Measurements from ENCODE around the gene ABCC3.
A peak's percentile ranks its signal among the peaks of the same experiment; 100 is the strongest.

The ABCC3 gene

GRCh38 chr17:50634224-50634914 is at the start of gene ABCC3:
Gene ABCC3 (plus strand): TSS chr17:50634881. CDS start chr17:50634937, 56 bp downstream.
- FAIRE-seq (peak; percentile 44), DNase-seq (ENCODE audit: insufficient read length, low spot score) (peak; percentile 65)

- peak; percentile 28 for FAIRE-seq
These were observed 49.3 kb upstream of the ABCC3 start for GRCh38 chr17:50585346-50585745.

GRCh38 chr17:50585891-50586290 is 48.8 kb upstream of the ABCC3 start:
- no peak for DNase-seq (ENCODE audit: insufficient read length, low spot score)
- FAIRE-seq: no peak

More at GRCh38 chr17:50585346-50585745, 49.3 kb upstream of the ABCC3 start:
- no peak for DNase-seq (ENCODE audit: insufficient read length, low spot score)

- FAIRE-seq (no peak), DNase-seq (ENCODE audit: insufficient read length, low spot score) (no peak)
These were observed 48.0 kb upstream of the ABCC3 start for GRCh38 chr17:50586421-50587247.

GRCh38 chr17:50587571-50587970 is 47.1 kb upstream of the ABCC3 start:
- FAIRE-seq (no peak), DNase-seq (ENCODE audit: insufficient read length, low spot score) (no peak)

GRCh38 chr17:50588391-50589049 is 46.2 kb upstream of the ABCC3 start:
- DNase-seq (ENCODE audit: insufficient read length, low spot score) (no peak), FAIRE-seq (peak; percentile 75)

- FAIRE-seq: no peak
- DNase-seq (ENCODE audit: insufficient read length, low spot score): no peak
These were observed 45.5 kb upstream of the ABCC3 start for GRCh38 chr17:50589095-50589705.

GRCh38 chr17:50590946-50591737 is 43.5 kb upstream of the ABCC3 start:
- DNase-seq (ENCODE audit: insufficient read length, low spot score) (no peak), FAIRE-seq (peak; percentile 40)

GRCh38 chr17:50593321-50593720 is 41.4 kb upstream of the ABCC3 start:
- FAIRE-seq (peak; percentile 33), DNase-seq (ENCODE audit: insufficient read length, low spot score) (no peak)

- DNase-seq (ENCODE audit: insufficient read length, low spot score) (no peak), FAIRE-seq (no peak)
These were observed 40.4 kb upstream of the ABCC3 start for GRCh38 chr17:50594128-50594823.

GRCh38 chr17:50594892-50595291 is 39.8 kb upstream of the ABCC3 start:
- peak; percentile 93 for FAIRE-seq

GRCh38 chr17:50596191-50597037 is 38.3 kb upstream of the ABCC3 start:
- peak; percentile 52 for FAIRE-seq
- no peak for DNase-seq (ENCODE audit: insufficient read length, low spot score)

More at GRCh38 chr17:50594892-50595291, 39.8 kb upstream of the ABCC3 start:
- DNase-seq (ENCODE audit: insufficient read length, low spot score): no peak

- DNase-seq (ENCODE audit: insufficient read length, low spot score) (no peak), FAIRE-seq (peak; percentile 36)
These were observed 36.2 kb upstream of the ABCC3 start for GRCh38 chr17:50598487-50598886.

GRCh38 chr17:50599606-50600005 is 35.1 kb upstream of the ABCC3 start:
- no peak for DNase-seq (ENCODE audit: insufficient read length, low spot score)
- FAIRE-seq: no peak

- FAIRE-seq (no peak), DNase-seq (ENCODE audit: insufficient read length, low spot score) (no peak)
These were observed 32.8 kb upstream of the ABCC3 start for GRCh38 chr17:50601823-50602375.

- DNase-seq (ENCODE audit: insufficient read length, low spot score) (no peak), FAIRE-seq (no peak)
These were observed 31.8 kb upstream of the ABCC3 start for GRCh38 chr17:50602836-50603235.

GRCh38 chr17:50603340-50603739 is 31.3 kb upstream of the ABCC3 start:
- DNase-seq (ENCODE audit: insufficient read length, low spot score) (peak; percentile 45), FAIRE-seq (no peak)

- FAIRE-seq: no peak
- DNase-seq (ENCODE audit: insufficient read length, low spot score): no peak
These were observed 30.2 kb upstream of the ABCC3 start for GRCh38 chr17:50604513-50604912.

Data from HTR-8/SVneo (cell line).